Measurements from ENCODE around the gene USP49.
A peak's percentile ranks its signal among the peaks of the same experiment; 100 is the strongest.

Gene USP49

DNA sequence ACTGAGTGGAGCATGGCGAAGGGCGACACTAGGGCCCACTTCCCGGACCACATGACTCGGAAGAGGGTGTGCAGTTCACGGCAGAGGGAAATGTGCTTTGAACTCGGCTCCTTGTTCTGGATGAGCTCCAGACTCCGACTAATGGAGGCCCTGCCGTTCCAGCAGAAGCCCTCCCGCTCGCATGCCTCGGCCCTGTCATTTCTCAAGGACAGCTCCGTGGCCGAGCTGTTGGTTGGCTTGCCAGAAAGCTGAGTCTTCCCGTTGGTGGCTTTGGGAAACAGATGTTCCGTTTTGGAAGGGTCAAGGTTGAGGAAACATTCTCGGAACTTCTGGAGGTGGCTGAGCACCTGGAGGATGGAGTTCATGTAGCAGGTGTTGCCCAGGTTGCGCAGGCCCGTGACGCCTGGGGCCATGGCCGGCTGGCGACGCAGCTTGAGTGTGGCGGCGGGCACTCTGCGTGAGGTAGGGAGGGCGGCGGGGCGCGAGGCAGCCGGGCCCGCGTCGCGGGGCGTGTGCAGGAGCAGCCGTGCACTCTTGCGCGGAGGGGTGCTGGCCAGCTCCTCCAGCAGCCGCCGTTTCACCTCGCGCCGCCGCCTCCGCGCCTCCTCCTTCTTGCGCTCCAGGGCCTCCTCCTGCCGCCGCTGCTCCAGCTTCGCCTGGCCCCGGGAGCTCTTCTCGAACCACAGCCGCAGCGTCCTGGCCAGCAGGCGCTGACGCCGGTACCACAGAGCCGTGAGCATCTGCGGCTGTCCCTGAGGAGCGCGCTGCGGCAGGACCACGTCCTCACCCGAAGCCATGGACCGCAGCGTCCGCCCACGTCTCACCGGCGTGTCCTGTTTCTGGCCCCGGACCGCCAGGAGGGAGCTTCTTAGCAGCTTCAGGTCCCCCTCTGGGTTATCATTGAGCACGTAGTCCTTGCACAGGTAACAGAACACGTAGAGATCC is 89.1 kb downstream of the USP49 start:
- no peak for DNase-seq

DNA sequence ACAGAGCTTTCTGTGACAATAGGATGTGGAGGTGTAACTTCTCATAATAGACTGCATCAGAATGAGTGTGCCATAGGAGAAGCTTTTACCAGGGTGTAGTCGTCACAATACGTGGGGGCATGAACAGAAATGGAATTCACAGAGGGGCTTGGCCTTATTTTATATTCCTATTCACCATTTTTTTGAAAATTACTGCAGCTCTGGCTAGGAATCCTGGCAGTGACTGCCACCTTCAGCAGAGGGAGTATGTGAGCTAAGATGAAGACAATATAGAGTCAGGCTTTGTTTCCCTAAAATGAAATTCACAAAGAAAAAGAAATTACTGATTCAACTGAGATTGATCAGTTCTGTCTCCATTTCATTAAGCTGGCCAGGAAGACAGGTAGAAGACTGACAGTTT is 93.8 kb downstream of the USP49 start:
- DNase-seq, result no peak

DNA sequence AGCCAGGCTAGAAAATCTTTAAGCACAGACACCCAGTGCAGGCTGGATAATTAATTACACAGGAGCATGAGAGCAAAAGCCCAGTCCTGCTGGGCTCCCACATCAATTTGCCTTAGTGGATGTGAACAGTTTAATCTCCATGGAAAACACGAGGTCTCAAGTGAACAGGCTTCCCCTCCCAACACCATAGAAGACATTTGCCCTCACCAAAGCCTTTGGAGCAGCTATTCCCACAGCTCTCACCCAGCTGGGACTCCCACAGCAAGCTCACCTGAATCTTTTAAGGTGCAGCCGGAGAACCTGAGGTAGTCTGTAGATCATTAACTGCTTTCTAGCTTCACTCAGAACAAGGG is 95.6 kb downstream of the USP49 start:
- DNase-seq, result no peak

DNA sequence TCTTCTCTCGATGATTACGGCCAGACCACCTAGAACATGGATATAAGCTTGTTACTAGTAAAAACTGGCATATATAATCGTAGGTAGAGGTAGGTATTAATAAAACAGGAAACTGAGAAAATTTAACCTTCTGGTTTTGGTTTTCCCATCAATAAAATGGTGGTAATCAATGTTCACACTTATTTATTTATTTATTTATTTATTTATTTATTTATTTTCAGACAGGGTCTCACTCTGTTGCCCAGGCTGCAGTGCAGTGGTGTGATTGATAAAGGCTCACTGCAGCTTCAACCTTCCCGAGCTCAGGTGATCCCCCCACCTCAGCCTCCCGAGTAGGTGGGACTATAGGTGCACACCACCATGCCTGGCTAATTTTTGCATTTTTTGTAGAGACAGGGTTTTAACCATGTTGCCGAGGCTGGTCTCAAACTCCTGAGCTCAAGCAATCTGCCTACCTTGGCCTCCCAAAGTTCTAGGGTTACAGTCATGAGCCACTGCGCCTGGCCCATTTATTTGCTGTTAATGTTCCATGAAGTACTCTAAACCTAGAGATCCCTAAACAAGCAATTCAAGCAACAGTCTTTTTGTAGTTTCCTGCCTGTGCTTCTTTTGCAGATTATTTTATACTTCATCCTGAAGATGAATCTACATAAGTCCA is 96.1 kb downstream of the USP49 start:
- no peak for DNase-seq

DNA sequence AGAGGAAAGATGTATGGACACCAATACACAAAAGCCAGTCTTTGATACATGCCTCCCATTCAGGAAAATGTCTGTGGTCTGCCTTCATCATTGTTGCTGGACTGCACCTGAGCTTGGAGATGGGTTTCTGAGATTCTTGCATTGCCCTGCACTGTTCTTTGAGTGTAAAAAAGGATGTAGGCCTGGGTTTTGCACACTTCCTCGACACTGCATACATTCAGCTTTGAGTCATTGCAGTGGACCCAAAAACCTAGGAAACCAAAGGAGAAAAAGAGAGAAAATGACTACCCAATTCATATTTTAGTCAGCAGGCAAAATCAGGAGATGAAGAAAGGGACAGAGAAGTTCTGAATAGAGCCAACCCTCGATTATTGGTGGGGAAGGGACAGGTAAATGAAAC is 98.7 kb downstream of the USP49 start:
- no peak for DNase-seq

DNA sequence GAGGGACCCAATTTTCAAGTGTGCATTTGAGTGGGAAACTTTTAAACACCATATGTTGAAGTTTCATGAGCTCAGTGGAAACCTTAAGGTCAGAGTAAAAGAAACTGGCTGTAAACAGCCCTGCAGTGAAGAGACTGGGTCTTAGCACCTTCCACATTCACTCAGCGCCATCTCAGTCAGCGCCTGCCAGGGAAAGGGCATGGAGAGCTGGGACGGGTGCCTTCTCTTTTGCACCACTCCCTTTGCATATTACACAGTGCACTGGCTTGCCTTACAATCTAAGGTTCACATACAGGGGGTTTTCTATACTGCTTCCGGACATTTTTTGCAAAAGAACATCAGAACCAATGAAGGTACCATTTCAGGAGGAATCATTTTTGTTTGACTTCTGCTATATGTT is 103.2 kb downstream of the USP49 start:
- DNase-seq, result no peak

DNA sequence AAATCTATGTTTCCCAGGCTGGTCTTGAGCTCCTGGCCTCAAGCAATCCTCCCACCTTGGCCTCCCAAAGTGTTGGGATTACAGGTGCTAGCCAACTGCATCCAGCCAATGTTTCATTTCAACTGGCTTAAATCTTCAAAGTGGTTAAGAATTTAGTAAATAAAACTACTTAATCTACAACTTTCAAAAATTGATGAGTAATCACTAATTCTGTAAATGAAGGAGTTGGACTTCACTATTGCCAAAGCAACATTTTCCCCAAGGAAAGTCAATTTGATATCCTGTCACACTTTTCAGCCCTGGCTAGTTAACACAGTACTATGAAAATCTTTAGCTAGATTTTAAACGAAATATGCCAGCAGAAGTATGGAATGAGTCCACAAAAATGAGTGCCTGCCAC is 103.9 kb downstream of the USP49 start:
- DNase-seq, result no peak

DNA sequence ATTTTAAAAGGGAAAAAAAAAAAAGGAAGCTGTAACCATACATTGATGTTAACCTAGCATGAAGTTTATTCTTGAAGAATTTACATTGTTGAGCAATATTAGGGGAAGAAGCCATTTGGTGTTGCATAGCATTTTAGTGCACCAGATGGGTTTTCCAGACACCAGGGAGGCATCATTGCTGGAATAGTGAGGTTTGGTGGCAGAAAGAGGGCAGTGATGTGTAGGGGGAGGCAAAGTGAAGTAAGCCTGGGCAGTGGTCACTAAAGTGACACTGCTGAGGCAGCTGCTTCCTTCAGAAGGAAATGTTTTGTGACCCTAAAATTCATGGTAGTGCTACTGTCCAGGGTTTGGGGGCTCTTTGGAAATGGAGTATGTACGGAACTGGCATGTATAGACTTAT is 105.1 kb downstream of the USP49 start:
- DNase-seq, result no peak

DNA sequence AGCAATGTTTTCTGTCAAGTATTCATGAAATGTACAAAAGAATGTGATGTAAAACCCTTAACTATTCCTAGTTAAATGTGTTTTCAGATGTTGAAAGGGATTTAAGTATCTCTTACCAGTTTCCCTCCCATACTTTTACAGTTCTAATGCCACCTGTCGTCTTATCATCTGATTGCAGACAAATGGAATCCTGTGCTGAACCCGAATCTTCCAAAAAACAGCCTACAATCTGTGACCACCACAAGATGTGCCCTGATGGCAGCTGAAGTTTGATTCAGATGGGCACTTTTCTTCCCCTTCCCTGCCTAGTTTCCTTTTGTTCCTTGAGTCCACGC is 105.8 kb downstream of the USP49 start:
- no peak for DNase-seq

DNA sequence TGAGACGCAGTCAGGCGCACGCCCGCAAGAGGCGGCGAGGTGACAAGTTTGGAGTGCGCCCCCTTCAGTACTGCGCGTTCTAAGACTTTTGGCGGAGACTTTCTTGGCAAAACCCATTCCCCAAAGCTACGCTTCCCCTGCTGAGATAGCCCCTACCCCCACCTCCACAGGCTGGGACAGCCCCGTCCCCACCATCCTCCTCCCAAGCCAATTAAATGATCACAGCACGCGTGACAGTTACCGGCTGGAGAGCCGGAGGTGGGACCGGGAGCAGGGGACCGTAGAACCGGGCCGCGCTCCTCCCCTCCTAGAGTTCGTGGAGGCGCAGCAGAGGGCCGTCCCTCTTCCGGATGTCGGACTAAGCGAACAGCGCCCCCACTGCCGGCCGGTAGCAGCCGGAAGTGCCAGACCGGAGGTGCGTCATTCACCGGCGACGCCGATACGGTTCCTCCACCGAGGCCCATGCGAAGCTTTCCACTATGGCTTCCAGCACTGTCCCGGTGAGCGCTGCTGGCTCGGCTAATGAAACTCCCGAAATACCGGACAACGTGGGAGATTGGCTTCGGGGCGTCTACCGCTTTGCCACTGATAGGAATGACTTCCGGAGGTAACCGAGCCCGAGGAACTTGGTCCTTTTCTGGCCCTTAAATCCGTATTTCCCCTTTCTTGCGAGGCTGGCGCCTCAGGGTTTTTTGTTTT is 107.8 kb downstream of the USP49 start, which contains the start of gene TOMM6:
Gene TOMM6, plus strand, starts transcription at position 476 of the 699 bp plus-strand sequence. Its CDS starts 4 bp downstream, at position 480.
- peak; percentile 95 for DNase-seq

DNA sequence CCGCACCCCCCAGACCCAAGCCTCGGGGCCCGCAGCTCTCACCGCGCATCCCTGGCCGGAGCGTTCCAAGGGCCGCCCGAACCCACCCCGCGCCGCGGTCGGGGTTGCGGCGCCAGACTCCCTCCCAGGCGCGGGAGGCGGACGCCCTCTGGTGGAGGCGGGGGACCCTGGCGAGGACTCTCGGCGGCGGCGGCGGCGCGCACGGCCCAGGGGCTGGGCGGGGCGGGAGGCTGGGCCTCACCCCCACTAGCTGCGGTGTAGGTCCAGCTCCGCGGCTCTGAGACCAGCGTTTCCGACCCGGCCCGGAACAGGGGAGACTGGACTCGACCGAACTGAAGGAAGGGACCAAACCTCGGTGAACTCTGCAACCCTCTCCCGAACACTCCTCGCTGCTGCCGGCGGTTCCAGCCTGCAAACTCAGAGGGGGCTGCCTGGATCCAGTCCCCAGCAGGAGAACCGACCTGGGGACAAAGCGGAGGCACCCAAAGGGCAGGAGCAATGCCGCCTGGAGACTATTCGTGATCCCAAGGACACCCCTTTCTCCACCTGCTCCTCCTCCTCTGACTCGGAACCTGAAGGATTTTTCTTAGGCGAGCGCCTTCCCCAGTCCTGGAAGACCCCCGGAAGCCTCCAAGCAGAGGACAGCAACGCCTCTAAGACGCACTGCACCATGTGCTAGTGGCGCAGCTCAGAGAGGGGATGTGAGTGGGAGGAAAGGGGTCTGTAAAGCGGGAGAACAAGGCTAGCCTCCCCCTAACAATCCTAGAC is 108.5 kb downstream of the USP49 start:
- DNase-seq, result peak; percentile 91

DNA sequence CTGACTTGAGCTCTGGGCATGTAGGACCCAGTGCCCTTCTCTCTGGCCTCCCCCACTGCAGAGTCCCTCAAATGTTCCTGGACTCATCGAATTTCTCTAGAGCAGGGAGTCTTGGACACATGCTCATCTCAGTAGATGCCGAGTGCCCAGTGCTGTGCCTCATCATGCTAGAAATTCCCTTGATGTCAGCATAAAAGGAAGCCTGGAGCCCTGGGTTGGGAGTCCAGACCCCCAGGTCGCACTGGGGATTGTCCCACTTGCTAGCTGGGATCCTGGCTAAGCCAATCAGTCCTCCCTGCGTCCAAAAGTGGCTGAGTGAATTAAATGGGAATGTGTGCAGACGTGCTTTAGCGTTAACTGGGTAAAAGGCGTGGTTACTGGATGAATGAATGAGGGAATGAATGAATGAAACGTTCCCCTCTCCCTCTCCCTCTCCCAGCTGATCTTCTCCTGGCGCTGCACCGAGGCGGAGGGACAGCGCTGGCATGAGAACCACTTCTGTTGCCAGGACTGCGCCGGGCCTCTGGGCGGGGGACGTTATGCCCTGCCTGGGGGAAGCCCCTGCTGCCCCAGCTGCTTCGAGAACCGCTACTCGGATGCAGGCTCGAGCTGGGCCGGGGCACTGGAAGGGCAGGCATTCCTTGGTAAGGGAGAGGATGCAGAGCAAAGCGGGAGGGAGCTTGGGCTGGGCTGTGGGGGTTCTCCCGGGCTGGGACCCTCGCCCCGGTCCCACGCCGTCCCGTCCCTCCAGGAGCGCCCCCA is 109.3 kb downstream of the USP49 start:
- no peak for DNase-seq

DNA sequence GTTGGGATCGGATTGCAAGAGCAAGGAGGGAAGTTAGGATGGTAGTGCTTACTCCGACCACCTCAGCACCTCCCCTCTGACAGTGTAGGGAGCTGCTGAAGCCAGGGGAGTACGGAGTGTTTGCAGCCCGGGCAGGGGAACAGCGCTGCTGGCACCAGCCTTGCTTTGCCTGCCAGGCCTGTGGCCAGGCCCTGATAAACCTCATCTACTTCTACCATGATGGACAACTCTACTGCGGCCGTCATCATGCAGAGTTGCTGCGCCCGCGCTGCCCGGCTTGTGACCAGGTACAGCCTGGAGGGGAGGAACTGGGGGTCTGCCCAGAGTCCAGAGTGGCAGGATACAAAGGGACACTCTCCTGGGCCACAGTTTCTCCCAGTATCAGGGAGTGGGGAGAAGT is 109.9 kb downstream of the USP49 start:
- no peak for DNase-seq

DNA sequence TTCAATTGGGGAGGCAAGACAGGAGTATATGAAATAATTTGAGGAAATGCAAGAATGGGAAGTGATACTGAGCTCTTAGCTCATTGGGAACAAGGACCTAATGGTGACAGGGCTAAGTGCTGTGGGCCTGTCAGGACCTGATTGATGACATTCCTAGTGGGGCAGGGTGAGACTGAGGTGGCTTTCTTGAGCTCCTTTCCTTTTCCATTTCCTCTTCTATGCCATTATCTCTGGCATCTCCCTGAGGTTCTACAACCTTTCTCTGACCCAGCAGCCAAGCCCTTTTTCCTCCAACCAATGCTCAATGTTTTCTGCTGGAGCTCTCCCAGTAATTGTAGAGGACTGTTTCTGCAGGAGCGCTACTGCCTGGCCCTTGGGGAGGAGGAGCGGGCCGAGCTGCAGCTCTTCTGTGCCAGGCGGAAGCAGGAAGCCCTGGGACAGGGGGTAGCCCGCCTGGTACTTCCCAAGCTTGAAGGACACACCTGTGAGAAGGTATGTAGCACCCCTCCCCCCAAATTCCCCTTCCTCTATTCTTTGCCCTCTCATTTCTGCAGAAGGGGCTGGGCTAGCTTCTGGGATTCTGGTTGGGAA is 110.5 kb downstream of the USP49 start:
- no peak for DNase-seq

DNA sequence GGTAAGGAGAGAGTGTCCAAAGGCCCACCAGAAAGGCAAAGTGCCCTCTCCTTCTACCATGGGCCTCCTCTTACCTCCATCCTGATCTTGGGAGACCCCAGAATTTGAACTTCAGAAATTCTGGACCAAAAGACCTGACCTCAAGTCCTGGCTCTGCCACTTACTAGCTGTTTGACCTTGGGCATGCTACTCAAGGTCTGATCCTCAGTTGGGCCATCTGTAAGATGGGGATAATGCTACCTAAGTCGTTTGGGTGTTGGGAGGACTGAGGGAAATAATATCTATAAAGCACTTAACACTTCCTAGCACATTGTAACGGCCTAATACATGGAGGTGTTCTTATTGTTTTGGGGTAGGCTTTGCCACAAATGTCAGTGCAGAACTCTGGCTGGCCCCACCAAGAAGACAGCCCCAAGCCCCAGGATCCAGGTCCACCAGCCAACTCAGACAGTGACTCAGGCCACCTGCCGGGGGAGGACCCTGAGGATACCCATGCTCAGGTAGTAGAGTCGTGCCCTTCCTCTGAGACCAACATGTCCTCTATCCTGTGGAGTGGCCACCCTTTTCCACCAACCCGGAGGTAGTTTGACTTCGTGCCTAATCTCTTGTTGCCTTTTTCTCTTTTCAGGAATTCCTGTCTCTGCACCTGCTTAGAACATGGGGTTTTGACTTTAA is 111.9 kb downstream of the USP49 start:
- no peak for DNase-seq

DNA sequence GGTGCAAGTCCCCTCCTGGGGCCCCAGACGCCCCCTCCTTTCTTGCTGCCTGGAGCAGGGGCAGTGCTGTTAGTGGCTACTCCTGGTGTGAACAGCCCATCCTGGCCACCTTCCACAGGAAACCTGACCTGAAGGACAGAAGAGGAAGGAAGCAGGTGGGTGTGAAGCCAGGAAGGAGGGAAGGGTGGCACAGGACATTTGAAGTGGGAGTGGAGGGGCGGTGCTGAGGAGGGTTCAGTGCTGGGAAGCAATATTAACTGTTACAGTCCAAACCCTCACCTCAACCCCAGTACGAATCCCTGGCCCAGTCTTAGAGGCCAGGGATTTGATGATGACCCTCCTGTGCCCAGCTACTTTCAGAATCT is 113.8 kb downstream of the USP49 start:
- no peak for DNase-seq

DNA sequence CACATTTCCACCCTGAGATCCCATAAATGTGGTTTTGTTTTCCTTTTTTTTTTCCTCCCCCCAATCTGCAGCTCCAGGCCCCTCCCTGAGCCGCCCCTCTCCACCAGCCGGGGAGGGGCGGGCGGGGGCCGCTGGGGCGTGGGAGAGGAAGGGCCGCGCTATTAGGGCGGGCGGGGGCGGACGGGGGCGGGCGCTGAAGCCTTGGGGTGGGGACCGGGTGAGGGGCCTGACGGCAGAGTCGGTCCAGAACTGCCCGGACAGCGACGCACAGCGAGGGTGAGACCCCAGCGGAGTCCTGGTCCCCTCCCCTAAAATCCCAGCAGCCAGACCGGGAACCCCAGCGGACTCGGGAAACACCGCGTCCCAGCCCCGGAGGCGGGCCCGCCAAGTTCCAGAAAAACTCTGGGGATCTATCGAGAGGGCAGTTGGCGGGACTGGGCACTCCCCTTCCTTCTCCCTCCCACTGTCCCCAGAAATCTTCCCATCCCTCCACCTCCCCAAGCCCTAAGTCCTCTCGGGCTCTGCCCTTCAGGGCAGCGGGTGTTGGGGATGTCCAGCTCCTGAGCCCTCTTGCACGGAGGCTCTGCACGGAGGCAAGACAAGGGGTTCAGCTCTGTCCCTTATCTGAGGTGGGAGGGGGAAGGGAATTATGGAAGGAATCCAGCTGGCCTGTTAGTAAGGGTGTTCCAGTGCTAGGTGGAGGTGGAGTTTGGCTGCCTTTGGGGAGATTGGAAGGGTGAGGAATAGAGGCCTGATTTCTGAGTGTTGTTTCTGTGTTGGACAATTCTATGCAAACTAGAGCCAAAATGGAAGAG is 114.4 kb downstream of the USP49 start, which contains the start of gene PRICKLE4:
Gene PRICKLE4, plus strand, starts transcription at position 232 of the 815 bp plus-strand sequence. CDS start 2,692 bp downstream, outside the sequence.
- DNase-seq, result no peak

DNA sequence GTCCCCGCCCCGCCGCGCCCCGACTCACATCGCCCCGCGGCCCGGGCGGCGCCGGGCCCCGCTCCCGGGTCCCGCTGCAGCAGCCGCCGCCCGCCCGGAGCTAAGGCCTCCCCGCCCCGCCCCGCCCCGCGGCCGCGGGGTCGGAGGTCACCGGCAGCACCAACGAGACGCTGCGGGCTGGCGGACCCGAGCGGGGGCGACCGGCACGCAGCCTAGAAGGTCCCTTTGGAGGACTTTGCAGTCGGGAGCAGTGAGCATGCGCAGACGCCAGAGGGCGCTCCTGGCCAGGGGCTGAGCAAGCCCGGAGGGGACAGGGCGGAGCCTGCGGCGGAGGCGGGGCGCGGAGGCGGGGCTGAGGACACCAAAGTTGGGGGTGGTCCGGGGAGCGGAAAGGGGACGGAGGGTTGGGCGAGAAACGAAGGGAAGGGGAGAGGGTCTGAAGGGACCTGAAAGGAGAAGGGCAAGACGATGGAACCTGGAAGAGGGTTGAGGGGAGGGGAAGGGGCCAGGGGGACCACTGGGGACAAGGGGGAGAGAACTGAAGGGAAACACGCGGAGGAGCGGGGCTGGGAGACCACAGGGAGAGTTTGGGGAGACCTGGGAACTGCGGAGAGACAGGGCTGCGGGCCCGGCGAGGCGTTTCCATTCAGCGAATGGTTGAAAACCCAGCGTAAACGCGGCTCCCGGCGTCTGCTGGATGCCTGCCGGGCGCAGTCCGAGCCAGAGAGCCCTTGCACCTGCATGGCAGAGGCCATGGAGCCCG is 115.2 kb downstream of the USP49 start, which contains the start of gene FRS3:
Gene FRS3, minus strand, starts transcription at position 113 of the 763 bp plus-strand sequence. CDS start 2,913 bp downstream, outside the sequence.
- peak; percentile 100 for DNase-seq

DNA sequence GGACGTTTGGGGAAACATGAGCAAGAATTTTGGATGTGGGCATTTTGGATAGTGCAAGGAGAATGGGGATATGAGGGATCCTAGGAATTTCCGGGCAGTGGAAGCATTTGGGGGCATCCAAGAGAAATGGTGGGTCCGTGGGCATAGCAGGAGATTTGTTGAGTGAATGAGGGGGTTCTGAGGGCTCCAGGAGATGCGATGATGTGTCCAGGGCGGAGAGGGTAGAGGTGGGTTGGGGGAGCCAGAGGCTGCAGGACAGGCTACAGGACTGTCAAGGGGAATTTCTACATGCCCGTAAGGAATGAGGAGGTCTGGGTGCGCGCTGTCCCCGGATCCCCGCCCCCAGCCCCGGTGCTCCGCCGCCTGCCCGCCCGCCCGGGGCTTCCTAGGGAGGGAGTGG is 115.8 kb downstream of the USP49 start:
- DNase-seq, result no peak

Data from activated T-cell treated with anti-CD3 and anti-CD28 coated beads, Interleukin-2, amount 50 U/mL, for 1 hour (primary cell).